Measurements from ENCODE around the gene ZNF648.
"Not testable (repeated sequence)": the region's sequence is repeated elsewhere in the genome, so short reads cannot be mapped to it uniquely, and the experiment has no call there.

The ZNF648 gene

DNA sequence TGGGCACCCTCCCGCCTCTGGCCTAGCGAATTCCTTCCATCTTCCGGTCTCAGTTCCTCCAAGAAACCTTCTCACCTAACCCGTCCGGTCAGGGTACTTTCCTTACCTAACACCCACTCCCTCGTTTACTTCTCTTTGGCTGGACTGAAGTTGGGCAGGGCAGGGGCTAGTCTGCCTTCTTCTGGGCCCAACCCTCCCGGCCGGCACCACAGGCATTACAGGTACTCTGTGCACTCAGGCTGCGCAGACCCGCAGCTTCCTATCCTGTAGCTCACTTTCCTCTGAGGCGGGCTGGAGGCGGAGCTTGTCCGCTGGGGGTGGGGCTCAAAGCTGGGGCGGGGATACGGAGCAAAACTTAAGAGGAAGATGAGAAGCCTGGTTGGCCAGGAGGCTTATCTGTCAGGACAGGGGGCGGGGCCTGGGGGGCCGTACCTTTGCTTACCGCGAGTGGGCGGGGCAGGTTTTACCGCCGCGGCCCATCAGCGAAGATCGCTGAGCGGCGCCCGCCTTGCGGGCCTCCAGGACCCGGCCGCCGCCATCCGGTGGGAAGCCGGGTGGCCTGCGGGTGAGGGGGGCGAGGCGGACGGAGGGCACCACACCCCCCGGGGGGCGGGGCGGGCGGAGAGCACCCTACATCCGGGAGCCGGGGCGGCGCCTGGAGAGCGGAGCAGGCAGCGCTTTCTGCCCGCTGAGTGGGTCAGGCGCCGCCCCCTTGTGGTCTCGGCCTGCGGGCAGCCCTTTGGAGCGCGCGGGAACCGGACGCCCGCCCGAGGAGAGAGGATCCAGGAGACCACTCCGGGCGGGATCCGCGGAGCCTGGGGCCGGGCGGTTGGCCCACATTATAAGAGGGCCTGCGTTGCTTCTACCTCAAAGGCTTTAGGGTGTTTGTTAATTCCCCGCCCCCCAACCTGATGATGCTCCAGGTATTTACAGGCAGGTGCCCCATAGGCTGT lies 31.9 kb downstream of the ZNF648 start:
- peak; percentile 96 to 98 for DNase-seq (ENCODE audit: low read depth in 2 of 2)

DNA sequence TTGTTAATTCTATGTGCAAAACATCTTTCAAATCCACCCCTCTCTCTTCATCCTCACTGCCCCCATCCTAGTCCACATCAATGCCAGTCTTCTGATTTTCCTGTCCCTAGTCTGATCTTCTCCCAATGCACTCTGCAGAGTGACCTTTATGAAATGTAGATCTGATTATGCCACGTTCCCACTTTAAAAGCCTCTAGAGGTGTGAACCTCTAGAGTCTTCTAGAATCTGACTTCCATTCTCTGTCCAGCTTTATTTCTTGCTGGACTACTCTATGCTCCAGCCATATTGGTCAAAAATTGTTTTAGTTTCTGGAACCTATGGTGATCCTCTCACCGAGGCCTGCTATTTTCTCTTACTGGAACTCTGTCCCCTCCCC lies 32.5 kb downstream of the ZNF648 start:
- DNase-seq (ENCODE audit: low read depth in 2 of 2), result no peak

DNA sequence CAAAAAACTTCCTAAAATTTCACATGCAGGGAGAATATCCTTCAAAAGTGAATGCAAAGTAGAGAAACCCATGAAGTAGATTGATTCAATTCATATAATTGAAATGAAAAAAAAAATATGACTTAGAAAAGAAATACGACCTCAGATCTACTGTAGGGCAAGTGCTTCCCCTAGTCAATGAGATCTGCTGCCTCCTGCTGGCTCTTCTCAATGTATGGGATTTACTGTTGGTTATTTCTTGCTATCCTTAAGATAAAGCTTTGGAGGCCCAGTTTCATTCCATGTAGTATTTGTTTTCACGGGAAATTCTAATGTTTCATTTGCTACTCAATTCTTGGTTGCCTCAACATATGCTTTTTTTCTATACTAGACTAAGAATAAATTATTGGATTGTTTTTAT lies 46.2 kb downstream of the ZNF648 start:
- DNase-seq (ENCODE audit: low read depth in 2 of 2), result no peak

DNA sequence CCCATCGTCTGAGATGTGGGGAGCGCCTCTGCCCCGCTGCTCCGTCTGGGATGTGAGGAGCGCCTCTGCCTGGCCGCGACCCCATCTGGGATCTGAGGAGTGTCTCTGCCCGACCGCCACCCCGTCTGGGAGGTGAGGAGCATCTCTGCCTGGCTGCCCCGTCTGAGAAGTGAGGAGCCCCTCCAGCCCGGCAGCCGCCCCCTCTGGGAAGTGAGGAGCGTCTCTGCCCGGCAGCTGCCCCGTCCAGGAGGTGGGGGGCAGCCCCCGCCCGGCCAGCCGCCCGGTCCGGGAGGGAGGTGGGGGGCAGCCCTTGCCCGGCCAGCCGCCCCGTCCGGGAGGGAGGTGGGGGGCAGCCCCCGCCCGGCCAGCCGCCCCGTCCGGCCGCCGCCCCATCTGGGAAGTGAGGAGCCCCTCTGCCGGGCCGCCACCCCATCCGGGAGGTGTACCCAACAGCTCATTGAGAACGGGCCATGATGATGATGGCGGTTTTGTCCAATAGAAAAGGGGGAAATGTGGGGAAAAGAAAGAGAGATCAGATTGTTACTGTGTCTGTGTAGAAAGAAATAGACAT lies 50.6 kb downstream of the ZNF648 start:
- DNase-seq (ENCODE audit: low read depth in 2 of 2), result not testable (repeated sequence)

DNA sequence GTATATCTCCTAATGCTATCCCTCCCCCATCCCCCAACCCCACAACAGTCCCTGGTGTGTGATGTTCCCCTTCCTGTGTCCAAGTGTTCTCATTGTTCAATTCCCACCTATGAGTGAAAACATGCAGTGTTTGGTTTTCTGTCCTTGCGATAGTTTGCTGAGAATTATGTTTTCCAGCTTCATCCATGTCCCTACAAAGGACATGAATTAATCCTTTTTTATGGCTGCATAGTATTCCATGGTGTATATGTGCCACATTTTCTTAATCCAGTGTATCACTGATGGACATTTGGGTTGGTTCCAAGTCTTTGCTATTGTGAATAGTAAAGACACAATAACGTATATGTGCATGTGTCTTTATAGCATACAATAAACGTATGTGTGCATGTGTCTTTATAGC lies 56.1 kb downstream of the ZNF648 start:
- DNase-seq (ENCODE audit: low read depth in 2 of 2), result not testable (repeated sequence)

DNA sequence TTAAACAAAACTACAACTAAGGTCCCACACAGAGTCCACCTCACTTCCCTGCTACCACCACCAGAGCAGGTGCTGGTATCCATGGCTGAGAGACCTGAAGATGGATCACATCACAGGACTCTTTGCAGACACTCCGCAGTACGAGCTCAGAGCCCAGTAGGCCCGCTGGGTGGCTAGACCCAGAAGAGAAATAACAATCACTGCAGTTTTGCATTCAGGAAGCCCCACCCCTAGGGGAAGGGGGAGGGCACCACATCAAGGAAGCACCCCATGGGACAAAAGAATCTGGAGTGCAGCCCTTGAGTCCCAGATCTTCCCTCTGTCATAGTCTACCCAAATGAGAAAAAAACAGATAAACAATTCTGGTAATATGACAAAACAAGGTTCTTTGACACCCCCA lies 56.9 kb downstream of the ZNF648 start:
- no peak for DNase-seq (ENCODE audit: low read depth in 2 of 2)

All from stimulated activated CD4-positive, alpha-beta T cell treated with anti-CD3 and anti-CD28 coated beads, Interleukin-12 subunit alpha, Interleukin-12 subunit beta, amount 100 ng/mL, for 24 hours (primary cell).